Caco-2 (cell line): ENCODE data around the gene SMIM15. TPM values are rescaled to one million over a fixed set of nuclear protein-coding genes. Genes with fewer than 3 reads are reported as not detected.
"Not testable (repeated sequence)": the region's sequence is repeated elsewhere in the genome, so short reads cannot be mapped to it uniquely, and the experiment has no call there.

Experiments
- BruUV-seq: library from RNA; stranded (reverse); fragments of 400-500 nt; replicated peaks from 2 replicates; lab custom pipeline; 2021; lab: Mats Ljungman, UMichigan
- CTCF ChIA-PET: fragments of 300-600 bp; sonication (Branson Sonifier 250); formaldehyde crosslinking; loops from one replicate; lab custom pipeline; 2022; ENCODE audit warnings: antibody characterized with exemption; lab: Charles Lee
- POLR2A ChIA-PET: fragments of 300-600 bp; sonication (Branson Sonifier 250); formaldehyde crosslinking; loops from one replicate; lab custom pipeline; 2022; ENCODE audit warnings: antibody characterized with exemption; lab: Charles Lee
- DNase-seq, 2 experiments: peaks; one replicate each; pipeline versions ENCODE4 v3.0.0 to v3.0.0-alpha.2; 2020 to 2022
- H3K27me3 ChIP-seq: replicated peaks from 2 replicates; pipeline ENCODE4 v1.6.0; 2011; ENCODE audit warnings: low read length; ENCODE audit not compliant: control insufficient read depth, insufficient read depth
- H3K36me3 ChIP-seq: 2 replicates; pipeline ENCODE4 v1.5.1; 2011; ENCODE audit warnings: low read length; ENCODE audit not compliant: control insufficient read depth, insufficient read depth
- H3K4me1 ChIP-seq: fragments of 250-450 bp; sonication (Bioruptor Pico); 2 replicates; pipeline ENCODE4 v1.5.1; 2020; ENCODE audit warnings: mild to moderate bottlenecking
- H3K4me3 ChIP-seq: 2 replicates; pipeline ENCODE4 v1.5.1; 2011; ENCODE audit warnings: low read depth, mild to moderate bottlenecking, control low read depth, low read length
- H3K9me3 ChIP-seq: fragments of 250-450 bp; sonication (Bioruptor Pico); 2 replicates; pipeline ENCODE4 v1.5.1; 2020; ENCODE audit warnings: mild to moderate bottlenecking, moderate library complexity
- H3K27ac Mint-ChIP-seq: one replicate; pipeline ENCODE4 v1.8.0; 2022; ENCODE audit warnings: mixed read lengths; ENCODE audit not compliant: unreplicated experiment
- H3K27me3 Mint-ChIP-seq: one replicate; pipeline ENCODE4 v1.8.0; 2022; ENCODE audit warnings: mixed read lengths; ENCODE audit not compliant: insufficient read depth, unreplicated experiment
- H3K36me3 Mint-ChIP-seq: one replicate; pipeline ENCODE4 v1.8.0; 2022; ENCODE audit warnings: mild to moderate bottlenecking, mixed read lengths; ENCODE audit not compliant: insufficient read depth, unreplicated experiment
- H3K4me1 Mint-ChIP-seq: one replicate; pipeline ENCODE4 v1.8.0; 2022; ENCODE audit warnings: low read depth, mixed read lengths; ENCODE audit not compliant: unreplicated experiment
- H3K4me3 Mint-ChIP-seq: one replicate; pipeline ENCODE4 v1.8.0; 2022; ENCODE audit warnings: mild to moderate bottlenecking, moderate library complexity, mixed read lengths; ENCODE audit not compliant: unreplicated experiment
- H3K9me3 Mint-ChIP-seq: one replicate; pipeline ENCODE4 v1.8.0; 2022; ENCODE audit warnings: mixed read lengths; ENCODE audit not compliant: unreplicated experiment
- CTCF ChIP-seq, 2 experiments: fragments of 200-600 bp in 1 of 2; IDR thresholded peaks; 1 replicate in 1 of 2; 2 replicates in 1 of 2; pipeline versions ENCODE4 v1.5.1 to v1.8.0; 2011 to 2022; ENCODE audit warnings: antibody characterized with exemption in 1 of 2, control low read depth in 1 of 2, inconsistent platforms in 1 of 2, low read depth in 1 of 2, low read length in 1 of 2, mild to moderate bottlenecking in 1 of 2, moderate library complexity in 1 of 2; ENCODE audit not compliant: insufficient read depth in 1 of 2, severe bottlenecking in 1 of 2, unreplicated experiment in 1 of 2
- intact Hi-C: fragments of 100-400 bp; cut with micrococcal nuclease; formaldehyde crosslinking; loops from one replicate; pipeline ENCODE4 v1.10.0; 2022; ENCODE audit not compliant: unreplicated experiment
- total RNA-seq: library from RNA; stranded (reverse); gene quantifications from 2 replicates; pipeline ENCODE4 v1.2.3, GENCODE V29; 2022

SMIM15 gene
- total RNA-seq, 1 experiment from 2014 or later: 57.7 TPM

GRCh38 chr5:61202213-61202612, 39.9 kb upstream of the SMIM15 start:
- POLR2A ChIA-PET: no interaction called here
- no TSS peak for BruUV-seq
- peaks cover 16% of the 10 kb centered on the region for H3K27me3 Mint-ChIP-seq
- H3K36me3 Mint-ChIP-seq: no peaks in the 10 kb centered on the region
- Histone ChIP-seq H3K36me3 (no peaks in the 10 kb centered on the region), H3K27me3 (no peaks in the 10 kb centered on the region), H3K9me3 (no peaks in the 10 kb centered on the region; the same call in 1 of the 2 replicates), H3K4me1 (no peaks in the 10 kb centered on the region), H3K4me3 (no peak overlapping the region)
- H3K4me3 Mint-ChIP-seq: no peak overlapping the region
- CTCF ChIA-PET: no interaction called here
- peaks cover 32% of the 10 kb centered on the region for H3K9me3 Mint-ChIP-seq
- H3K27ac Mint-ChIP-seq: no peak overlapping the region
- H3K4me1 Mint-ChIP-seq: no peaks in the 10 kb centered on the region
- intact Hi-C loops: no loop called here
- TF ChIP-seq CTCF (IDR thresholded peaks at IDR 0.05; ENCODE audit: insufficient read depth in 1 of 2, low read depth in 1 of 2, low read length in 1 of 2, severe bottlenecking in 1 of 2, unreplicated experiment in 1 of 2): no peak
- DNase-seq: no peak

GRCh38 chr5:61200582-61201155, 38.4 kb upstream of the SMIM15 start:
- no peak overlapping the region for H3K27ac Mint-ChIP-seq
- intact Hi-C loops: no loop called here

GRCh38 chr5:61198606-61199005, 36.3 kb upstream of the SMIM15 start:
- no peaks in the 10 kb centered on the region for H3K36me3 ChIP-seq
- no peak overlapping the region for H3K4me3 ChIP-seq
- ChIA-PET CTCF (no interaction called here), POLR2A (no interaction called here)
- Mint-ChIP-seq H3K9me3 (peaks cover 6% of the 10 kb centered on the region), H3K27me3 (peaks cover 25% of the 10 kb centered on the region), H3K4me3 (no peak overlapping the region), H3K27ac (no peak overlapping the region), H3K36me3 (peaks cover 5% of the 10 kb centered on the region), H3K4me1 (no peaks in the 10 kb centered on the region)
- no TSS peak for BruUV-seq
- no peaks in the 10 kb centered on the region for H3K9me3 ChIP-seq
- DNase-seq: no peak
- H3K27me3 ChIP-seq: no peaks in the 10 kb centered on the region
- H3K4me1 ChIP-seq: no peaks in the 10 kb centered on the region
- intact Hi-C loops: no loop called here
- no peak for TF ChIP-seq CTCF (IDR thresholded peaks at IDR 0.05; ENCODE audit: insufficient read depth in 1 of 2, low read depth in 1 of 2, low read length in 1 of 2, severe bottlenecking in 1 of 2, unreplicated experiment in 1 of 2)

More at GRCh38 chr5:61200582-61201155, 38.4 kb upstream of the SMIM15 start:
- Mint-ChIP-seq H3K4me3 (no peak overlapping the region), H3K9me3 (peaks cover 22% of the 10 kb centered on the region), H3K27me3 (peaks cover 20% of the 10 kb centered on the region), H3K4me1 (no peaks in the 10 kb centered on the region), H3K36me3 (no peaks in the 10 kb centered on the region)
- H3K9me3 ChIP-seq: no peaks in the 10 kb centered on the region
- CTCF ChIA-PET: no interaction called here
- H3K4me1 ChIP-seq: no peaks in the 10 kb centered on the region
- no peak for DNase-seq
- POLR2A ChIA-PET: interaction anchor here (0.5 kb wide), 1 partner anchor 42 kb away, joined by 3 read pairs; no protein-coding TSS in a partner anchor
- no peaks in the 10 kb centered on the region for H3K36me3 ChIP-seq
- TF ChIP-seq CTCF (IDR thresholded peaks at IDR 0.05; ENCODE audit: insufficient read depth in 1 of 2, low read depth in 1 of 2, low read length in 1 of 2, severe bottlenecking in 1 of 2, unreplicated experiment in 1 of 2): no peak
- no peaks in the 10 kb centered on the region for H3K27me3 ChIP-seq
- H3K4me3 ChIP-seq: no peak overlapping the region
- no TSS peak for BruUV-seq

GRCh38 chr5:61187826-61188225, 25.6 kb upstream of the SMIM15 start:
- H3K36me3 ChIP-seq, H3K4me1 ChIP-seq, H3K27me3 ChIP-seq, BruUV-seq, H3K9me3 Mint-ChIP-seq, POLR2A ChIA-PET, CTCF ChIA-PET, intact Hi-C loops, H3K4me3 ChIP-seq, H3K27me3 Mint-ChIP-seq, H3K36me3 Mint-ChIP-seq, DNase-seq, H3K27ac Mint-ChIP-seq, H3K9me3 ChIP-seq, H3K4me1 Mint-ChIP-seq, H3K4me3 Mint-ChIP-seq: not testable (repeated sequence)

- H3K9me3 ChIP-seq, H3K4me3 Mint-ChIP-seq, H3K27me3 Mint-ChIP-seq, H3K9me3 Mint-ChIP-seq, BruUV-seq, H3K27me3 ChIP-seq, H3K27ac Mint-ChIP-seq, H3K4me1 Mint-ChIP-seq, H3K36me3 Mint-ChIP-seq, intact Hi-C loops, DNase-seq, H3K36me3 ChIP-seq, H3K4me1 ChIP-seq, CTCF ChIA-PET, POLR2A ChIA-PET, H3K4me3 ChIP-seq: not testable (repeated sequence)
Measured at GRCh38 chr5:61187352-61187751, 25.1 kb upstream of the SMIM15 start.
